HepG2 (cell line): ENCODE results near the gene ST3GAL2. TPM values are rescaled to one million over a fixed set of nuclear protein-coding genes. Genes with fewer than 3 reads are reported as not detected.

Experiments
- ASH2L ChIP-seq: fragments of 300-600, 200-600 bp; sonication (generic); IDR thresholded peaks from 2 replicates; pipeline ENCODE4 v1.7.0; 2017; ENCODE audit warnings: low read depth, mild to moderate bottlenecking, moderate library complexity, mixed read lengths, low read length; ENCODE audit not compliant: insufficient read length
- HNF4A ChIP-seq: sonication (generic); formaldehyde crosslinking; IDR thresholded peaks from 2 replicates; pipeline ENCODE4 v1.4.0; 2020; ENCODE audit warnings: missing genetic modification reagents
- HNF4G ChIP-seq, 2 experiments: sonication (generic) in 1 of 2; formaldehyde crosslinking in 1 of 2; IDR thresholded peaks; 2 replicates each; pipeline versions ENCODE4 v1.4.0 to v1.6.1; 2011 to 2020; ENCODE audit warnings: borderline replicate concordance in 2 of 2, low read depth in 2 of 2, mild to moderate bottlenecking in 2 of 2, low read length in 1 of 2, missing genetic modification reagents in 1 of 2, moderate library complexity in 1 of 2
- HNRNPL ChIP-seq: fragments of 200-400 bp; formaldehyde crosslinking; IDR thresholded peaks from 2 replicates; pipeline ENCODE4 v1.6.1; 2017; ENCODE audit warnings: mild to moderate bottlenecking, low read depth, low read length
- MYC ChIP-seq: sonication (generic); formaldehyde crosslinking; IDR thresholded peaks from 2 replicates; pipeline ENCODE4 v1.9.0; 2021; ENCODE audit warnings: missing genetic modification reagents, borderline replicate concordance
- NFRKB ChIP-seq: fragments of 450-650 bp; IDR thresholded peaks from 2 replicates; pipeline ENCODE4 v1.6.1; 2017
- RBM22 ChIP-seq: fragments of 200-400 bp; formaldehyde crosslinking; optimal IDR thresholded peaks from 2 replicates; pipeline ENCODE3; 2017; ENCODE audit warnings: mild to moderate bottlenecking, low read length, moderate library complexity
- SOX13 ChIP-seq, 3 experiments: fragments of 450-650 bp in 1 of 3; sonication (generic) in 1 of 3; formaldehyde crosslinking in 1 of 3; IDR thresholded peaks in 2 of 3; conservative IDR thresholded peaks in 1 of 3; 2 replicates each; pipeline versions ENCODE4 v1.5.0 to v1.6.1; 2016 to 2020; ENCODE audit warnings: antibody characterized with exemption in 1 of 3, mild to moderate bottlenecking in 1 of 3, missing compliant biosample characterization in 1 of 3, missing genetic modification reagents in 1 of 3, moderate library complexity in 1 of 3
- TP53 ChIP-seq: sonication (generic); formaldehyde crosslinking; conservative IDR thresholded peaks from 2 replicates; pipeline ENCODE4 v1.4.0; 2020; ENCODE audit warnings: missing genetic modification reagents
- UBTF ChIP-seq: sonication (generic); formaldehyde crosslinking; IDR thresholded peaks from 2 replicates; pipeline ENCODE4 v1.4.0; 2020; ENCODE audit warnings: mild to moderate bottlenecking, missing genetic modification reagents
- ZHX2 ChIP-seq, 2 experiments: sonication (generic) in 1 of 2; formaldehyde crosslinking in 1 of 2; IDR thresholded peaks; 2 replicates each; pipeline versions ENCODE4 v1.6.1 to v1.9.0; 2014 to 2022; ENCODE audit warnings: antibody characterized with exemption in 1 of 2, borderline replicate concordance in 1 of 2, inconsistent platforms in 1 of 2, low read depth in 1 of 2, missing genetic modification reagents in 1 of 2
- ZNF280D ChIP-seq: sonication (generic); formaldehyde crosslinking; IDR thresholded peaks from 2 replicates; pipeline ENCODE4 v1.5.1; 2020; ENCODE audit warnings: mild to moderate bottlenecking, missing genetic modification reagents
- polyA plus RNA-seq, 8 experiments: library from polyadenylated mRNA; depleted of rRNA in 3 of 8; stranded (reverse) in 7 of 8; unstranded in 1 of 8; fragments of >200 nt; fragmentation: Illumina TruSeq in 4 of 8; extraction: Trizol in 4 of 8; gene quantifications; 2 replicates each; pipeline versions ENCODE4 v1.2.1 to v1.2.3, GENCODE V29; 2011 to 2016; ENCODE audit warnings: low read depth in 4 of 8, missing spikeins in 1 of 8, mixed read lengths in 1 of 8; ENCODE audit not compliant: insufficient read depth in 1 of 8
- total RNA-seq, 5 experiments: library from RNA; depleted of rRNA; stranded (reverse); fragments of >200 nt; fragmentation: Illumina TruSeq; extraction: Trizol; gene quantifications; 2 replicates each; pipeline ENCODE4 v1.2.3, GENCODE V29; 2016; ENCODE audit warnings: low read depth in 1 of 5

ST3GAL2 gene
- total and polyA plus RNA-seq, 2 of the 13 experiments (the other 11 are each of a cell fraction or from before 2014, with no cell fraction given), result 16.3 to 24.9 TPM

GRCh38 chr16:70438969-70439862, at the start of gene ST3GAL2 (continued):
- 0 out of 2 replicates have a peak, but pooled peaks have one; percentile 18 for TF ChIP-seq ZNF280D (CRISPR knock-in tag)
- TF ChIP-seq SOX13 (IDR thresholded peaks at IDR 0.05), result no peak
- peak in 1 of 2 experiments; percentile 36; a peak in 1 of 4 replicates for TF ChIP-seq SOX13 (CRISPR knock-in tag; conservative IDR thresholded peaks at IDR 0.05 in 1 of 2, IDR thresholded peaks at IDR 0.05 in 1 of 2)
- no peak for TF ChIP-seq NFRKB
- TF ChIP-seq HNRNPL, result 0 out of 2 replicates have a peak, but pooled peaks have one; percentile 43
- TF ChIP-seq ASH2L, result peak; percentile 74
- no peak for TF ChIP-seq ZHX2 (IDR thresholded peaks at IDR 0.05; ENCODE audit: low read depth)
- TF ChIP-seq ZHX2 (CRISPR knock-in tag; IDR thresholded peaks at IDR 0.05; ENCODE audit: borderline replicate concordance), result 0 out of 2 replicates have a peak, but pooled peaks have one; percentile 82
- peak; percentile 43; the same call in 1 of the 2 replicates for TF ChIP-seq HNF4A (CRISPR knock-in tag)
- no peak for TF ChIP-seq RBM22
- TF ChIP-seq MYC (CRISPR knock-in tag), result peak; percentile 57; the same call in 1 of the 2 replicates
- peak; percentile 43; the same call in 1 of the 2 replicates for TF ChIP-seq HNF4G (IDR thresholded peaks at IDR 0.05; ENCODE audit: borderline replicate concordance, low read depth, low read length)
- peak; percentile 79 for TF ChIP-seq HNF4G (CRISPR knock-in tag; IDR thresholded peaks at IDR 0.05; ENCODE audit: borderline replicate concordance, low read depth)
- TF ChIP-seq TP53, result no peak; the same call in 1 of the 2 replicates
- peak; percentile 17; the same call in 1 of the 2 replicates for TF ChIP-seq UBTF (CRISPR knock-in tag)
